Keratinocyte (primary cell): ENCODE data around the gene MBTPS1.
A peak's percentile ranks its signal among the peaks of the same experiment; 100 is the strongest.

ENCODE experiments used
- EZH2 ChIP-seq: IDR thresholded peaks from one replicate; pipeline ENCODE4 v1.6.1; 2012; ENCODE audit warnings: inconsistent platforms, mild to moderate bottlenecking, low read length, moderate library complexity
- TF ChIP-seq, protein P1 (sequence below), 3 experiments: IDR thresholded peaks in 1 of 3; conservative IDR thresholded peaks in 1 of 3; optimal IDR thresholded peaks in 1 of 3; 2 replicates in 2 of 3; 3 replicates in 1 of 3; pipeline versions ENCODE3 to v1.5.1; 2011; ENCODE audit warnings: low read length in 3 of 3, mild to moderate bottlenecking in 3 of 3, moderate library complexity in 2 of 3, control low read depth in 1 of 3, inconsistent platforms in 1 of 3; ENCODE audit not compliant: insufficient read depth in 2 of 3; ENCODE audit errors: extremely low read depth in 1 of 3

DNA sequence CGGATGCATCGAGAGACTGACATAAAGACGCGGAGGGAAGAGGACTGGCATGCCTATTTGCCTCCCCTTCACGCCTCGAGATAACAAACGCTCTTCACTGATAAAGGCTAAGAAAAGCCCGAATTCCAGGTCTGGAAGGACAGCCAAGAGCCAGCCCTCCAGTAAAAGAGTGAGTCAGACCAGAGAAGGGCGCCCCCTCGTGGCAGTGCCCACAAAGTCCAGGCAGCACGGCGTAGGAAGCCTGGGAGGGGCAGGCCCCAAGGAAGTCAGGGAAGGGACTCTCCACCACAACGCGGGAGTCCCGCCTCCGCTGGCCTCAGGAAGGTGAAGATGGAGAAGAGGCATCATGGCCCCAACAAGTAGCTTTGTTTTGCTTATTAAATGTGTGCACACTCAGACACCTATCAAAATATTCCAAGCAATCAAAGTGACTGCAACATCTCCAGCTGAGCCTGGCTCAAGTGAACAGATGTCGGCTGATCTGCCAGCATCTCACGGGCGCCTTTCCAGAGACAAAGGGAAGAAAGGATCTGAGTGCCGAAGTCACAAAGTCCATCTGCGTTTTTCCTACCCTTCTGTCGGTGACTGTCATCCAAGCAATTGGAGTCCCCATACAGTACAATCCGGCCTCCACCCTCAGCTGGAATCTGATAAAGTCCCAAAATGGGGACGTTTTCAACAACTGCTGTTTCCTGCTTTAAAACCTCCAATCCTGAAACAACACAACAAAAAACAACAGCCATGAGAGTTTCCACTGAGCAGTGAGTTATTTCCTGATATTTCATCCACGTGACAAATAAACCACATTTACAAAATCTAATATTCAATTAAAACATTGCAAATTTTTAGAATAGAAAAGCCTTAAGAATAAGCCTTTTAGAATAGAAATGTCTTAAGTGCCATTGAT, 53.8 kb downstream of the MBTPS1 start:
- TF ChIP-seq, protein P1, sequence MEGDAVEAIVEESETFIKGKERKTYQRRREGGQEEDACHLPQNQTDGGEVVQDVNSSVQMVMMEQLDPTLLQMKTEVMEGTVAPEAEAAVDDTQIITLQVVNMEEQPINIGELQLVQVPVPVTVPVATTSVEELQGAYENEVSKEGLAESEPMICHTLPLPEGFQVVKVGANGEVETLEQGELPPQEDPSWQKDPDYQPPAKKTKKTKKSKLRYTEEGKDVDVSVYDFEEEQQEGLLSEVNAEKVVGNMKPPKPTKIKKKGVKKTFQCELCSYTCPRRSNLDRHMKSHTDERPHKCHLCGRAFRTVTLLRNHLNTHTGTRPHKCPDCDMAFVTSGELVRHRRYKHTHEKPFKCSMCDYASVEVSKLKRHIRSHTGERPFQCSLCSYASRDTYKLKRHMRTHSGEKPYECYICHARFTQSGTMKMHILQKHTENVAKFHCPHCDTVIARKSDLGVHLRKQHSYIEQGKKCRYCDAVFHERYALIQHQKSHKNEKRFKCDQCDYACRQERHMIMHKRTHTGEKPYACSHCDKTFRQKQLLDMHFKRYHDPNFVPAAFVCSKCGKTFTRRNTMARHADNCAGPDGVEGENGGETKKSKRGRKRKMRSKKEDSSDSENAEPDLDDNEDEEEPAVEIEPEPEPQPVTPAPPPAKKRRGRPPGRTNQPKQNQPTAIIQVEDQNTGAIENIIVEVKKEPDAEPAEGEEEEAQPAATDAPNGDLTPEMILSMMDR (optimal IDR thresholded peaks at IDR 0.05 in 1 of 3, IDR thresholded peaks at IDR 0.05 in 1 of 3, conservative IDR thresholded peaks at IDR 0.05 in 1 of 3; ENCODE audit: extremely low read depth in 1 of 3, insufficient read depth in 2 of 3, low read length in 3 of 3) = peak; percentile 89 to 94 (median 93)
- TF ChIP-seq EZH2 = no peak
